Neural progenitor cell (in vitro differentiated cells): Measurements from ENCODE around the gene MRPL11.

ENCODE experiments used
- CTCF ChIP-seq: fragments of 200-600 bp; sonication (generic); IDR thresholded peaks from 2 replicates; pipeline ENCODE4 v1.5.1; 2017; ENCODE audit warnings: antibody characterized with exemption, mild to moderate bottlenecking
- EZH2 ChIP-seq: fragments of 200-600 bp; sonication (generic); IDR thresholded peaks from 2 replicates; pipeline ENCODE4 v1.6.1; 2017; ENCODE audit warnings: antibody characterized with exemption, mild to moderate bottlenecking, moderate library complexity

- TF ChIP-seq CTCF (no peak), EZH2 (no peak)
Measured at GRCh38 chr11:66419825-66420224, 18.8 kb downstream of the MRPL11 start.
